HCT116 (cell line): Measurements from ENCODE around the gene ZFPL1. TPM values are rescaled to one million over a fixed set of nuclear protein-coding genes. Genes with fewer than 3 reads are reported as not detected.

Experiments
- ATAC-seq: fragments of 200-7000 bp; cut with Tn5 transposase; 2 replicates; pipeline ENCODE4 v1.9.1; 2020; ENCODE audit warnings: mild to moderate bottlenecking, moderate library complexity
- BruUV-seq: library from RNA; stranded (reverse); fragments of 400-500 nt; replicated peaks from 2 replicates; lab custom pipeline; 2021; lab: Mats Ljungman, UMichigan
- CTCF ChIA-PET: fragments of 300-600 bp; sonication (Branson Sonifier 250); formaldehyde crosslinking; loops from one replicate; lab custom pipeline; 2021; ENCODE audit warnings: antibody characterized with exemption; lab: Charles Lee
- POLR2A ChIA-PET: fragments of 300-600, 350-600 bp; sonication (Branson Sonifier 250); formaldehyde crosslinking; loops from one replicate; lab custom pipeline; 2021; ENCODE audit warnings: antibody characterized with exemption; lab: Charles Lee
- RAD21 ChIA-PET, 2 experiments: fragments of 300-600 bp; sonication (Branson Sonifier 250); formaldehyde crosslinking; loops; one replicate each; lab custom pipeline; 2023; ENCODE audit warnings: low total read pairs in 2 of 2; ENCODE audit not compliant: uncharacterized antibody in 2 of 2, unreplicated experiment in 2 of 2, low non-redundant PET in 1 of 2; lab: Charles Lee
- DNase-seq: peaks from one replicate; pipeline ENCODE4 v3.0.0-alpha.2; 2010; ENCODE audit warnings: low read depth, low spot score
- H2AFZ ChIP-seq: fragments of 200-600 bp; shearing (Covaris generic), sonication (generic); 2 replicates; pipeline ENCODE4 v1.6.1; 2017; ENCODE audit warnings: low read depth, mixed run types, mixed read lengths, antibody characterized with exemption, low read length; ENCODE audit not compliant: poor library complexity, severe bottlenecking
- H3K27ac ChIP-seq: 2 replicates; pipeline ENCODE4 v1.5.1; 2012; ENCODE audit warnings: low read depth, low read length
- H3K27me3 ChIP-seq: fragments of 200-600 bp; sonication (generic); 2 replicates; pipeline ENCODE4 v1.6.1; 2016; ENCODE audit warnings: mixed run types, low read length, mixed read lengths; ENCODE audit not compliant: insufficient read depth
- H3K36me3 ChIP-seq, 2 experiments: fragments of 200-500 bp in 1 of 2; fragments of 200-600 bp in 1 of 2; sonication (Bioruptor generic) in 1 of 2; sonication (generic) in 1 of 2; 2 replicates each; pipeline versions ENCODE4 v1.5.1 to v1.6.1; 2014 to 2016; ENCODE audit warnings: low read length in 2 of 2, inconsistent platforms in 1 of 2, mixed read lengths in 1 of 2, mixed run types in 1 of 2; ENCODE audit not compliant: insufficient read depth in 2 of 2, control insufficient read depth in 1 of 2
- H3K4me1 ChIP-seq, 2 experiments: fragments of 200-600 bp in 1 of 2; sonication (generic) in 1 of 2; 2 replicates each; pipeline versions ENCODE4 v1.5.1 to v1.6.1; 2012 to 2017; ENCODE audit warnings: low read length in 2 of 2, inconsistent platforms in 1 of 2, mild to moderate bottlenecking in 1 of 2, mixed read lengths in 1 of 2, mixed run types in 1 of 2, moderate library complexity in 1 of 2; ENCODE audit not compliant: insufficient read depth in 2 of 2, control insufficient read depth in 1 of 2
- H3K4me2 ChIP-seq: fragments of 200-600 bp; sonication (generic); 2 replicates; pipeline ENCODE4 v1.6.1; 2017; ENCODE audit warnings: mixed run types, low read length, mixed read lengths
- H3K4me3 ChIP-seq, 2 experiments: fragments of 200-600 bp in 1 of 2; sonication (generic) in 1 of 2; replicated peaks in 1 of 2; 2 replicates each; pipeline ENCODE4 v1.5.1; 2011 to 2016; ENCODE audit warnings: low read length in 2 of 2, control low read depth in 1 of 2, low read depth in 1 of 2, mild to moderate bottlenecking in 1 of 2, mixed read lengths in 1 of 2, mixed run types in 1 of 2
- H3K79me2 ChIP-seq: fragments of 200-600 bp; sonication (generic); 2 replicates; pipeline ENCODE4 v1.6.1; 2017; ENCODE audit warnings: mild to moderate bottlenecking, mixed run types, low read length, moderate library complexity, mixed read lengths; ENCODE audit not compliant: insufficient read depth
- H3K9ac ChIP-seq: fragments of 200-600 bp; sonication (generic); 2 replicates; pipeline ENCODE4 v1.6.1; 2016; ENCODE audit warnings: low read length, mixed read lengths
- H3K9me2 ChIP-seq: fragments of 200-600 bp; sonication (generic), shearing (Covaris generic); 2 replicates; pipeline ENCODE4 v1.6.1; 2017; ENCODE audit warnings: mixed run types, mild to moderate bottlenecking, moderate library complexity; ENCODE audit not compliant: insufficient read depth
- H3K9me3 ChIP-seq, 2 experiments: fragments of 200-500 bp in 1 of 2; fragments of 200-600 bp in 1 of 2; sonication (Bioruptor generic) in 1 of 2; sonication (generic) in 1 of 2; 2 replicates each; pipeline ENCODE4 v1.6.1; 2014 to 2017; ENCODE audit warnings: low read length in 2 of 2, mixed read lengths in 2 of 2, inconsistent platforms in 1 of 2, low read depth in 1 of 2, mild to moderate bottlenecking in 1 of 2, mixed run types in 1 of 2, moderate library complexity in 1 of 2; ENCODE audit not compliant: control insufficient read depth in 1 of 2, insufficient read depth in 1 of 2
- H4K20me1 ChIP-seq: fragments of 200-600 bp; sonication (generic), shearing (Covaris generic); 2 replicates; pipeline ENCODE4 v1.6.1; 2017; ENCODE audit warnings: mixed run types, mild to moderate bottlenecking, moderate library complexity; ENCODE audit not compliant: insufficient read depth
- ATF3 ChIP-seq: IDR thresholded peaks from 2 replicates; pipeline ENCODE4 v1.6.1; 2012
- CBX3 ChIP-seq: IDR thresholded peaks from 2 replicates; pipeline ENCODE4 v1.6.1; 2012; ENCODE audit warnings: low read depth
- CEBPB ChIP-seq: IDR thresholded peaks from 2 replicates; pipeline ENCODE4 v1.6.1; 2012; ENCODE audit warnings: low read depth
- ELF1 ChIP-seq: IDR thresholded peaks from 2 replicates; pipeline ENCODE4 v1.6.1; 2012; ENCODE audit warnings: low read depth, borderline replicate concordance
- EZH2 ChIP-seq: fragments of 200-600 bp; sonication (generic); IDR thresholded peaks from 2 replicates; pipeline ENCODE4 v1.6.1; 2017; ENCODE audit warnings: antibody characterized with exemption, mixed run types
- EZH2phosphoT487 ChIP-seq: fragments of 200-600 bp; IDR thresholded peaks from 2 replicates; pipeline ENCODE4 v1.6.1; 2018; ENCODE audit warnings: antibody characterized with exemption, borderline replicate concordance
- POLR2A ChIP-seq: IDR thresholded peaks from 2 replicates; pipeline ENCODE4 v1.7.0; 2011; ENCODE audit warnings: borderline replicate concordance; ENCODE audit not compliant: insufficient read depth, insufficient read length; ENCODE audit errors: extremely low read depth
- POLR2AphosphoS5 ChIP-seq: IDR thresholded peaks from 2 replicates; pipeline ENCODE4 v1.6.1; 2011; ENCODE audit warnings: mild to moderate bottlenecking, low read depth, low read length, moderate library complexity
- RAD21 ChIP-seq: IDR thresholded peaks from 2 replicates; pipeline ENCODE4 v1.6.1; 2012; ENCODE audit warnings: low read depth, mild to moderate bottlenecking
- SIN3A ChIP-seq: IDR thresholded peaks from 2 replicates; pipeline ENCODE4 v1.6.1; 2012; ENCODE audit warnings: low read depth
- SP1 ChIP-seq: IDR thresholded peaks from 2 replicates; pipeline ENCODE4 v1.6.1; 2012; ENCODE audit warnings: low read depth
- SRF ChIP-seq: IDR thresholded peaks from 2 replicates; pipeline ENCODE4 v1.6.1; 2012; ENCODE audit warnings: low read depth
- TCF7L2 ChIP-seq: IDR thresholded peaks from 2 replicates; pipeline ENCODE4 v1.7.0; 2011; ENCODE audit warnings: borderline replicate concordance, inconsistent platforms; ENCODE audit not compliant: insufficient read depth, insufficient read length; ENCODE audit errors: extremely low read depth
- YY1 ChIP-seq: IDR thresholded peaks from 2 replicates; pipeline ENCODE4 v1.6.1; 2011; ENCODE audit warnings: low read length, low read depth, moderate library complexity, mild to moderate bottlenecking; ENCODE audit not compliant: insufficient replicate concordance; ENCODE audit errors: extremely low read depth
- ZFX ChIP-seq: fragments of 450-650 bp; IDR thresholded peaks from 2 replicates; pipeline ENCODE4 v1.6.1; 2017
- ZNF274 ChIP-seq: fragments of 200-500 bp; sonication (Bioruptor generic); IDR thresholded peaks from 2 replicates; pipeline ENCODE4 v1.6.1; 2014; ENCODE audit warnings: mild to moderate bottlenecking, low read depth, low read length, inconsistent platforms
- intact Hi-C: fragments of 100-400 bp; cut with micrococcal nuclease; formaldehyde crosslinking; loops from 2 replicates; pipeline ENCODE4 v1.10.0; 2022
- total RNA-seq: library from RNA; stranded (reverse); gene quantifications from one replicate; pipeline ENCODE4 v1.2.1, GENCODE V29; 2021; ENCODE audit not compliant: unreplicated experiment
- TF ChIP-seq, protein P1 (sequence below): IDR thresholded peaks from 2 replicates; pipeline ENCODE4 v1.6.1; 2012
- TF ChIP-seq, protein P2 (sequence below), 3 experiments: fragments of 200-600 bp in 1 of 3; sonication (generic) in 1 of 3; IDR thresholded peaks in 2 of 3; conservative IDR thresholded peaks in 1 of 3; 2 replicates each; pipeline ENCODE4 v1.5.1; 2012 to 2017; ENCODE audit warnings: low read depth in 2 of 3, low read length in 2 of 3, antibody characterized with exemption in 1 of 3, borderline replicate concordance in 1 of 3, control low read depth in 1 of 3, mild to moderate bottlenecking in 1 of 3, mixed read lengths in 1 of 3, mixed run types in 1 of 3, moderate library complexity in 1 of 3; ENCODE audit not compliant: insufficient read depth in 1 of 3

Gene ZFPL1
- total RNA-seq, 1 experiment from 2014 or later, result 35.3 TPM

DNA sequence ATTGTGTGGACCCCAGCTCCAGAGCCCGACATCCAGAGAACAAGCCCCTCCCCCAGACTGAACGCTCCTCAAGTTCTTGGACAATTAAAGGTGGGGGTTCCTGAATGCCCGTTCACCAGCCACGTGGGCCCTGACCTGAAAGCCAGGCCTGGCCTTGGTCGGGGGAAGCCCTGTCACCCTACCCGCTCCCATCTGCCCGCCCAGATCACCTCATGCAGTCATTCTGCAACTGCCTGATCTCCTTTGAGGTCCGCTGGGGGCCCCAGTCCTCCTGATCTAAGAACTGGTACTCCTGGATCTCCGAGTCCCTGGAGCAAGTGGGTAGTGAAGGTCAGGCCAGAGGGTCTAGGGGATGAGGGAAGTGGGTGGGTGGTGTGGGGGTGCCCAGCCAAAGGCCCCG is 16.6 kb upstream of the ZFPL1 start:
- H3K4me3 ChIP-seq, result no peak overlapping the region
- CTCF ChIA-PET, result no interaction called here
- no peak overlapping the region for H3K9ac ChIP-seq
- TF ChIP-seq YY1 (no peak), ZFX (no peak), POLR2AphosphoS5 (no peak)
- intact Hi-C loops, result no loop called here
- no peaks in the 10 kb centered on the region for H4K20me1 ChIP-seq
- H3K9me3 ChIP-seq, result no peaks in the 10 kb centered on the region
- ATAC-seq (no peak), DNase-seq (no peak)
- POLR2A ChIA-PET, result no interaction called here
- no peak overlapping the region for H2AFZ ChIP-seq
- H3K79me2 ChIP-seq, result no peaks in the 10 kb centered on the region
- no peak overlapping the region for H3K27ac ChIP-seq
- no peak overlapping the region for H3K4me2 ChIP-seq
- no peaks in the 10 kb centered on the region for H3K27me3 ChIP-seq
- no peaks in the 10 kb centered on the region for H3K4me1 ChIP-seq
- H3K36me3 ChIP-seq, result no peaks in the 10 kb centered on the region
- no TSS peak for BruUV-seq
- RAD21 ChIA-PET, result no interaction called here
- no peaks in the 10 kb centered on the region for H3K9me2 ChIP-seq

DNA sequence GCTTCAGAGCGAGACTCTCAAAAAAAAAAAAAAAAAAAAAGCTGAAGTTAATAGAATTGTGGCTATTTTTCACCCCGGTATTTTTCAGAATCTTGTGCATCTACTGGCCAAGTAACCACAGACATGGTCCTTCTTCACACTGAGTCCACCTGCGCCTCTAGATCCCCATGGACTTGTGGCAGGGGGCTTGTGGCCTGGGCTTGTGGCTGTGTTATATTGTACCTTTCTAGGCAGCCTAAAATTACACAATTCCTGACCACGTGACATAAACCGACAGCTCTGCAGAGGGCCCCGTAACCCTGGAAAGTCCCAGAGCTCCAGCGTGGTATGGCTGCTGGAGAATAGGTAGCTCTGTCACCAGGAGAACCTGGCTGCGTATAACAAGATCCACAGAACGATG is 14.8 kb upstream of the ZFPL1 start:
- Histone ChIP-seq H3K36me3 (no peaks in the 10 kb centered on the region), H3K9me2 (no peaks in the 10 kb centered on the region), H3K9me3 (no peaks in the 10 kb centered on the region), H3K27ac (no peak overlapping the region), H3K4me3 (no peak overlapping the region), H3K4me1 (no peaks in the 10 kb centered on the region), H3K9ac (no peak overlapping the region), H3K79me2 (no peaks in the 10 kb centered on the region), H2AFZ (no peak overlapping the region), H3K27me3 (no peaks in the 10 kb centered on the region), H4K20me1 (no peaks in the 10 kb centered on the region), H3K4me2 (no peak overlapping the region)
- TF ChIP-seq CEBPB (no peak), SIN3A (no peak), RAD21 (no peak), ZFX (no peak), CBX3 (no peak), ZNF274 (no peak), ATF3 (no peak), EZH2 (no peak), SRF (no peak), POLR2AphosphoS5 (no peak), EZH2phosphoT487 (no peak), POLR2A (no peak), YY1 (no peak), SP1 (no peak), TCF7L2 (no peak), ELF1 (no peak)
- TF ChIP-seq, protein P1, sequence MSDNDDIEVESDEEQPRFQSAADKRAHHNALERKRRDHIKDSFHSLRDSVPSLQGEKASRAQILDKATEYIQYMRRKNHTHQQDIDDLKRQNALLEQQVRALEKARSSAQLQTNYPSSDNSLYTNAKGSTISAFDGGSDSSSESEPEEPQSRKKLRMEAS, result no peak
- TF ChIP-seq, protein P2, sequence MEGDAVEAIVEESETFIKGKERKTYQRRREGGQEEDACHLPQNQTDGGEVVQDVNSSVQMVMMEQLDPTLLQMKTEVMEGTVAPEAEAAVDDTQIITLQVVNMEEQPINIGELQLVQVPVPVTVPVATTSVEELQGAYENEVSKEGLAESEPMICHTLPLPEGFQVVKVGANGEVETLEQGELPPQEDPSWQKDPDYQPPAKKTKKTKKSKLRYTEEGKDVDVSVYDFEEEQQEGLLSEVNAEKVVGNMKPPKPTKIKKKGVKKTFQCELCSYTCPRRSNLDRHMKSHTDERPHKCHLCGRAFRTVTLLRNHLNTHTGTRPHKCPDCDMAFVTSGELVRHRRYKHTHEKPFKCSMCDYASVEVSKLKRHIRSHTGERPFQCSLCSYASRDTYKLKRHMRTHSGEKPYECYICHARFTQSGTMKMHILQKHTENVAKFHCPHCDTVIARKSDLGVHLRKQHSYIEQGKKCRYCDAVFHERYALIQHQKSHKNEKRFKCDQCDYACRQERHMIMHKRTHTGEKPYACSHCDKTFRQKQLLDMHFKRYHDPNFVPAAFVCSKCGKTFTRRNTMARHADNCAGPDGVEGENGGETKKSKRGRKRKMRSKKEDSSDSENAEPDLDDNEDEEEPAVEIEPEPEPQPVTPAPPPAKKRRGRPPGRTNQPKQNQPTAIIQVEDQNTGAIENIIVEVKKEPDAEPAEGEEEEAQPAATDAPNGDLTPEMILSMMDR (IDR thresholded peaks at IDR 0.05 in 2 of 3, conservative IDR thresholded peaks at IDR 0.05 in 1 of 3; ENCODE audit: borderline replicate concordance in 1 of 3, insufficient read depth in 1 of 3, low read depth in 2 of 3, low read length in 2 of 3), result no peak
- DNase-seq (no peak), ATAC-seq (no peak)
- intact Hi-C loops, result no loop called here
- ChIA-PET RAD21 (no interaction called here), POLR2A (no interaction called here), CTCF (interaction anchor here (0.6 kb wide), 1 partner anchor 150 kb away, joined by 3 read pairs; no protein-coding TSS in a partner anchor)
- no TSS peak for BruUV-seq
